Retina (tissue), 1 donor: ENCODE results near the gene MYOF.
"Not testable (repeated sequence)": the region's sequence is repeated elsewhere in the genome, so short reads cannot be mapped to it uniquely, and the experiment has no call there.

Source experiments
- DNase-seq: peaks from one replicate; pipeline ENCODE4 v3.0.0-alpha.2; 2016

Gene MYOF

DNA sequence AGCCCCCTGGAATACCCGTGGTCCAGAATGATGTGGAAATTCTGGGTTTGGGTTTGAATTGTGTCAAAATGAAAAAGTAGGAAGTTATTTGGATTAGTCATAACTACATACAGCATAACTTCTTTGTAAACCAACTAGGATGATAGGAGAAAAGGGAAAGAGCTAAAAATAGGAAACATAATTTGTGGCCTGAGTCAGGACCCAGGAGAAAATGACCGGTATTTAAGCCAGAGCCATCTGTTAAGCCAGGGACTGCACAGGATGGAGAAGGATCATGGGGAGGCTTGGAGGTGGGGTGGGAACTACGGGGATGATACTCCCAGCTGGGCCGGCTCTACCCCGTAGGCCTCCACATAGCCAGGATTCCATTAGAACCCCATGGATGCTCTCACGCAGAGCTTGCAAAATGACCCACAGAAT is 98.6 kb downstream of the MYOF start:
- no peak for DNase-seq

DNA sequence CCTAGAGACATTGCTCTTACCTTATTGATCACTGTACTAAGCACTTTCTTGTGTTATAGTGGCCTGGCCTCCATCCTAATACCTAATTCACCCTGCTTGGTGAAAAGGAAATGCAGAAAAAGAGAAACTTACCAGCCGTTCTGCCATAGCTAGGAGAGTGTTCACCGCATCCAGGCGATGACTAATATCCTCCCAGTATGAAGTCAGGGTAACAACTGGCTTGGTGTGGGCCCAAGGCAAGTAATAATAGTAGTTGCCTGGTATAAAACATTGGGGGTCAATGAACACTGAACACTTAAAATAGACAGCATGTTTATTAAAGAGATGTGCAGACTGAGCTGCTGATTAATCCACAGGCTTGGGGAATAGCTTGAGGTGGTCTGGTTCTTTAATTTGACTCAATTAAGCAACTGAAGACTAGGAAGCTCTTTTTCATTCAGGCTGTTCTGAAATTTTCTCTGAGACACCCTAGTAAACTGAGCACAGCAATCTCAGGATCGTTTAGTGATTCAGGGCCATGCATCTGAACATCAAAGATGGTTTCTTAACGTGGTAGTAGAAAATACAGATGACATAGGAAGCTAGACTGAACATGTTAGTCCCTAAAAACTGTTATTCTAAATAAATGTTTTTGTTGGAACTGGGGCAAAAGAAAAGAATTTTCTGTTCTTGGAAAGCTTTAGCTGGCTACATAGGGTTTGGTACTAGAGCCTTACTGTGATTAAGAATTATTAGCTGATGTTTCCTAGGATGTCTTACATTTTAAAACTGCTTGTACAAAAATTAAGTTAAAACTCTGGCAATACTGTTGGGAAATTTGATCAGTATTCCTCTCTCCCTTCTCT is 102.2 kb downstream of the MYOF start:
- no peak for DNase-seq

DNA sequence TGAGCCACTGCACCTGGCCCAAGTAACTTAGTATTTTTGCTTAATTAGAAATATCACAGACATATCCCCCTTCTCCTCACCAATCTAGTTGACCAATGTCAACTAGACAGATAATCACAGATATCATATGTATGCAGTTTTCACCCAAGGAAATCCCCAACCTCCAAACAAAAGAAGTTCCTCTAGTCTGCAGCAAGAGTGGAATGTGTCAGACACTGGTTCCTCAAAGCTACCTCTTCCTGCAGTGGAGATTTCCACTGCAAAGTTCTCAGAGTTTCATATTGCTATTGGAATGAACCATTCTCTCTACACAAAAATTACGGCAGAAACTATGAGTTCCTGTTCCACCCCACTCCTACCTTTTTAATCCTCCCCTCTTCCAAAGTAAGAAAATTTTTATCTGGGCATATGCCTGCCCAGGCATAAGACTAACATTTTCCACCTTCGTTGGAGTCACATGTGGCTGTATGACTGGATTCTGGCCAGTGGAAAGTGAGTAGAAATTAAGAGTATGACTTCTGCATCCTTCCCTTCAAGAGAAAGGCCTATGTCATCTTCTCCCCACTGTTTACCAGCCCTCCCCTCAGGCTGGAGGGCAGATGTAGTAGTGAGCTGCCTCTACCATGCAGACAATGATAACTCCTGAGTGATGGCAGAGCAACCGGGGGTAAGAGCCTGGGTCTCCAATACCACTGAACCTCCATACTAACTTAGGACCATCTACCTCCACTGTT is 103.0 kb downstream of the MYOF start:
- no peak for DNase-seq

DNA sequence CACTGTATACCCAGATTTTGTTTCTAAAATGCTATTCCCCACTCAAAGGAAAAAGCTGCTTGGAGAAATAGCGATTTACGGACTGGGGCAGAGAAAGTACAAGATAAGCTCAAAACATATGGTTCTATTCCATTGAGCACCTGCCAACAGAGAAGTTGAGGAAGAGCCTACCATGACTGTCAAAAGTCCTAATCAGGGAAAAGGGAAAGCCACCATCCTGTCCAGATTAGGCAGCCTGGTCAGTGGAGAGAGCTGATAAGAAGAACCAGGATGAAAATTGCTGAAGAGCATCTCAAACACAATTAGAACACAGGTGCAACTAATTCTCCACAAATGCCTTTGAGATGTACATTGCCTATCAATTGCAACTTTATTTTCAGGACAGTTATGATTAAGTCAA is 104.1 kb downstream of the MYOF start:
- no peak for DNase-seq

DNA sequence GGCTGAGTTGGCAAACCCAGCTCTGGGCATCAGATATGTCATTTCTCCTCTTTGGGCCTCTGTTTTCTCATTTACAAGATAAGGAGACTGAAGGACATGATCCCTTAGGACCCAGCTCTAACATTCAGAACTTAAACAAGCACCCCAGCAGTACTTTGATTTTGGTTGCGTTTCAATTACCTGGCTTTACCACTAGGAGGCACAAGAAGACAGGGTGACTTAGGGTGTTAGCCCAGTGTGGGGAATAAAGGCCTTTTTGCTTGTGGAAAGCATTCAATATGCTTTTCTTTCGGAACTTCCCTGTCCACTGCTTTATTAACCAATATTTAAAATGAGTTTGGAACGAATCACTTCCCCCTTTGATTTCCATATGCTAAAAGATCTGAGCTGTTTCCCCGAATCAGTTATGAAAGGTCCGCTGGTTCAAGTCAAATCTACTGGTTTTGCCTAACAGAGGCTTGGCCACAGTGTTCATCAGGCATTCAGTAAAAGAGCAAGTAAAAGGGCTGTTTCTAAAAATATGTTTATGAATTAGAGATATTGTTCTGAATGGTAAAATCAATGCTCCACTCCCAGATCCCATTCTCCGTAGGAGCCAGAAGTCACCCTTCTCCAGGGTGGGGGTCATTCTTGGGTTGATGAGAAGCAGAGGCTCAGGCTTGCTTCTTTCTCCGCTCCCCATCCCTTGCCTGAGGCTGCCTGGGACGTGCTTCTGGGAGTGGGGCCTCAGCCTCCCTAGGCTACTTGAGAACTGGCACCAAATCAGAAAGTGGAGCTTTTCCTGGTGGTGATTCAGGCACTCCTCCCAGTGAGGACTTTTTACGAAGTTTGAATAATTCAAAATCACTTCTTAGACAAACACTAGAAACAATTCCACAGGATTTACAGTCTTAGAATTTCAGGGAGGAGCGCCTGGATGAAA is 105.5 kb downstream of the MYOF start:
- DNase-seq, result peak; percentile 82

DNA sequence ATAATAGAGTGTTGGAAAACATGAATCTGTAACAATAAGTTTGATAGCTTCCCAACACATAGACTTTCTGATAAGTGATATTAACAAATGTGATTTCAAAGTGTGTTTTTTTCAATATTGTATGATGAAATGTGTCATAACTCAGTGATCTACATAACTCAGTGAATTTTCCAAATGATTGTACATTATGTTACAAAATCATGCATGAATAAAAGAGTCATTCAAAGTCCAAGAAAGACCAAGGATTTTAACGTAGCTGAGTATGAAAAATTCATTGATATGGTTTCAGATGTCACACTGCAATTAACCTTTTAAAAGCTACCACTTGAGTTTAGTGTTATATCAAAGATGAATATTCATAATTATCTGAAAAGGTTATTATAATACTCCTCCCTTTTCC is 111.2 kb downstream of the MYOF start:
- DNase-seq, result no peak

DNA sequence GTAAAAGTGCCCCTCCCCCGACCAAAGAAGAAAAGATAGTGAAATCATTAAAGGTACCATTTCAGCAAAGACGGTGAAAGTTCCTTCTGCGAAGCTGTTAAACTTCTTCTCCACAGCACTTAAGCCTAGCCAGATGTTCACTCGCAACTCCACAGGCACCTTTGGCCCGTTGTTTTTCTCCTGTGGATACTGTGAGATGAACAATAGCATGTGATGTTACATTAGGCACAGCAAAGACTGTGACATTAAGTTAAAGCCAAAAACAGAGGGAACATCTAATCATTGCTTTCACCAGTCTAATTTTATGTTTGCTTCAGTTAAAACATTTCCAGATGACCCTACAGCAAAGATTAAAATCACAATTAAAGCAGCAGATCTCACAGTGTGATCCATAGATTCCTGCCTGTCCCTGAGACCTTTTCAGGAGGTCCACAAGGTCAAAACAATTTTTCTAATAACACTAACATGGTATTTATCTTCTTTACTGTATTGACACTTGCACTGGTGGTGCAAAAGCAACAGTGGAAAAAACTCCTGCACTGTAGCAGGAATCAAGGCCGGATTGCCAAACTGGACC is 112.5 kb downstream of the MYOF start:
- DNase-seq, result no peak

DNA sequence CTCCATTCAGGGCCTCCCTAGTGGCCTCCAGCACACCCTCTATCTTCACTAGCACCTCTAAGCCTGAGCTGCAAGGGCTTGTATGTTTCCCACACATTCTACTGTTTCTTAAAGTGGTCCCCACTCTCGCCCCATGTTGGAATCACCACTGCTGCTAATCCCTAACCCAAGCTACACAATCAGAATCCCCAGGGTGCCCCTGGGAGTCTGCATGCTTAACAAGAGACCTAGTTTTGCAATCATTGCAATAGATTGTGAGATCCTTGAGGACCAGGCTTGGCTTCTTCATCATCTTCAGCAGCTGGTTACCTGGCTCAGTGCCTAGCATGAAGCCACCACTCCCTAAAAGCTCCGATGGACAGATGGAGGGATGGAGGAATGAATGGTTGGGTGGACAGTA is 113.9 kb downstream of the MYOF start:
- no peak for DNase-seq

DNA sequence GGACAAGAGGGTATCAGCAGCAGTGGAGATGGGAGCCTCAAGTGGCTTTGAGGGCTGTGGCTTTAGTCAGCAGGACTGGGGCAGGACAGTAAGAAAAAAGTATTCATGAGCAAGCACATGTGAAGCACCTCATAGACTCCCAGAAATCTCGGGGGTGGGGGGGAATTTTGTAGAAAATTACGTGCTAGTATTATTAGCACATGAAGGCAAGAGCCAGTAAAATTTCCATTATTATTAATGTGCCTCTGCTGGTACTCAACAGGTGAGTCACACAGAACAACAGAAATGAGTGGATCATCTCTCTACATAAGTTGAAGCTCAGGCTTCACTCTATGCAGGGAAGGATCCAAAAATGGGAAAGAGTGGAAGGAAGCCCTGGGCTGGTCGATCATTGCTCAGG is 114.5 kb downstream of the MYOF start:
- no peak for DNase-seq

DNA sequence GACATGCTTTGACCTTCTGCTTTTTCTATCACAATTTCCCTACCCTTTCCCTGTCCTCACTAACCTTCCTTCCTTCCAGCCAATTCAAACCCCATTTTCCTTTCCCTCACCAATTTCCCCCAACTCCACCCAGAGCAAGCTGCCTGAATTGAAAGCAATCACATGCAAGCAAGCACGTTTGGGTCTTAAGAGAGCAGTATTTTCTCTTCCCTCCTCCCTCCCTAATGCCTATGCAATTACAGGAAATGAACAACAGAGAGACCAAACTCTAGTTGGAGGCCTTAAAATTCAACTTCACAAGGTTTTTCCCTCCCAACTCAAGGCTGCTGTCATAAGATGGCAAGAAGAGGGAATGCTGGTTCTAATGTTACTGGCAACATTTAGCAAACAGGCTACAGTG is 117.2 kb downstream of the MYOF start:
- no peak for DNase-seq

DNA sequence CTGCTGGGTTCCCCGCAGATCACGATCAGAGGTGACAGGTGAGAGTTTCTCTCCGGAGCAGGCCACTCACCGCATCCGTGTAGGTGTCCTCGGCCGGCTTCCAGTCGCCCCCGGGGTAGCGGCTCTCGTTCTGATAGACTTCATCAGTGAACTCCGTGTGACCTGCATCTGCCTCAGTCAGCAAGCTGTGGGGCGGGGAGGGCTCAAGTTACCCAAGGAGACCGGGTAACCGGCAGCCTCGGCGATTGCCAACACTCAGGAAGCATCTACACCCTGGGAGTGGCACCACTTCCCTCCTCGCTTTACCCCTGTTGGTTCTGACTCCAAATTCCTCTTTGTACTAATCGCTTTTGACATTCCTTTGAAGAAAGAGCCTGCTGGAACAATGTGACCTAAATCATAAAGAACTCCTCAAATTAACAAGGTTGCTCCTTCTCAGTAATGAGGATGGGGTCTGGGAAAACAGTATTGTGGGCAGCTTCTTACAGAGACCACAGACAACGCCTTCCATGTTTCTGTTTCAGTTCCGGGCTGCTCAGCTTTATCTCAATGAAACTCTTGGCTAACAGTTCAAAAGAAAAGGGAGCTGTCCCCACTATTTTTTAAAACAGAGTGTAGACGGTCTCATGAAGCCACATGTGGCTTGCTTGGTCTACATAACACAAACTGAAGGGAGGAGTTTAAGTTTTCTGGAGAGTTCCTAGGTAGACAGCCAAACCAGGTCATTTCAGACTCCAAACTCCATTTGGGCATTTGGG is 118.1 kb downstream of the MYOF start:
- DNase-seq, result peak; percentile 75

DNA sequence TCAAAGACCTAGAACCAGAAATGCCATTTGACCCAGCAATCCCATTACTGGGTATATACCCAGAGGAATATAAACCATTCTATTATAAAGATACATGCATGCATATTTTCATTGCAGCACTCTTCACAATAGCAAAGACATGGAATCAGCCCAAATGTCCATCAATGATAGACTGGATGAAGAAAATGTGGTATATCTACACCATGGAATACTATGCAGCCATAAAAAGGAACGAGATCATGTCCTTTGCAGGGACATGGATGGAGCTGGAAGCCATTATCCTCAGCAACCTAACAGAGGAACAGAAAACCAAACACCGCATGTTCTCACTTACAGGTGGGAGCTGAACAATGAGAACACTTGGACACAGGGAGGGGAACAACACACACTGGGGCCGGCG is 123.7 kb downstream of the MYOF start:
- not testable (repeated sequence) for DNase-seq

DNA sequence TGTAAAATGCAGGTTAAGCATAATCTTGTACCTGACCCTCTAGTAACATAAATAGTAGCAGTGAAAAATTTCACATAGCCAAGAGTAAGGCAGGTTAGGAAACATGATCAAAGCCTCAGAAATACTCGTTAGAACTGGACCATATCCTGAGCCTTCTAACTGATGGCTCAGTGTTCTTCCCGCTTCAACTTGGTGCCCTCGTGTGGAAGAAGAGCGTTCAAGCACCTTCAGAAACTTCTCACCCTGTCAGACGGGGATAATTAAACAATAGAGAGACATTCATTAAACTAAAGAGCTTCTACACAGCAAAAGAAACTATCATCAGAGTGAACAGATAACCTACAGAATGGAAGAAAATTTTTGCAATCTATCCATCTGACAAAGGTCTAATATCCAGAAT is 124.5 kb downstream of the MYOF start:
- peak; percentile 36 for DNase-seq

DNA sequence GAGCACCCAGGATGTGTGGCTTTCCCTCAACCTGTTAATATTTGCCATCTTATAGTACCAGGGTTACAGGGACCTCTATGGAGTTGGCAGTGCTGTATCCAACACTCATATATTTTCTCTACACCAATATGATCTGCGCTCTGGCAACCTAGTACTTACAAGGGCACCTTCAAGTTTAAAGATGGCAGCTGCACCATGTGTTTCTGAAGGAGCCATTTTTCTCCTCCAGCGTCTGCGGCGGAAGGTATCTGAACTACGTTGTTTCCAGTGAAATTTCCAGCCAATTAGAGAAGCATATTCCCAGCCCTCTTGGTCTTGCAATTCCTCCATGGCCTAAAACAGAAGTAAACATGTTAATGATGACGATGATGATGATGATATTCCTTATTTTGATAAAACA is 125.6 kb downstream of the MYOF start:
- no peak for DNase-seq

DNA sequence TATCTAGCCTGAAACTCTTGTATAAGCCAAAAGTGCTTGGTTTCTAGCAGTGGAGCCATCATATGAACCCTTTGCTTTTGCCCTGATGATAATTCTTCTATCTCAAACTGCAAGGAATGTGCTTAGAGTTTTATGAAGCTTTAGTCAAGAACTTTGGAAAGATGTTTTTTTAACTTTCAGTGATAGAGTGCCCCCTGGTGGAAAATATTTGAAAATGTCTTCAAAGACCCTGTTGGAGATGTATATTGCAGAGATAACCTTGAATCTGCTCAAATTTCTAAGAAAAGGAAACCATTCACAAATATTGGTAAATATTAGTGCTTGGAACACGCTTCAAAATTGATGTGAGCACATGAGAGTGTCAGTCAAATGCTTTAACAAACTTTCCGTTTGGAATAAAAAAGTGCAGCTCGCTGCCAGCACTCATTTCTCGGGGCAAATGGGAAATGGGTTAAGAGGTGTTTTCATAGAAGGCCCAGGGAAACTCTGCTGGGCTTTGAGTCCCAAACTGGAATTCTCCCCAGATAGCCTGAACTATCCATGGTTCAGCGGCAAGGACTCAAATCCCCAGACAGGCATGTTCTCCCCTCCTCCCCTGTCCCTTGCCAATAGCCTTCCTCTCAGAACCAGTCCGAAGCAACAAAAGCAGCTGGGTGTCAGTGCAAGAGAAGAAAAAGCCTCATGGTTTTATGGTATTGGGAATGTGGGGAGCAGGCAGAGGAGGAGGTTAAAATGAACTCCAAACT is 129.3 kb downstream of the MYOF start:
- peak; percentile 57 for DNase-seq

DNA sequence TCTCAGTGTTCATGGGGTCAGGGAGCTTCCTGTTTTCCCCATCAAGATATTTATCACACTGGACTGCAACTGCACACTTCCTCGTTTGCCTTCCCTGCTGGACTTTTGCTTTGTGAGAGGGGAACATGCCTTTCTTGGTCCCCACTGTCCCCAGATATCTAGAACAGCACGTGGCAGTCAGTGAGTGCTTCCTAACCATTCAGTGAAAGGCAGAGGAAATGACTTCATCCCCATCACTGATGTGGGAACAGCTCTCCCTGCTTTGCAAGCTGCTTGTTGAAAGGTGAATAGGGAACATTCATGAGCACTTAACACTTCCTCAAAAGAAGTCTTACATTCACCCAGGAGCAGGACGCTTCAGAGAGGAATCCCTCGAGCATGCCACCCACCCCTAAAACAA is 135.4 kb downstream of the MYOF start:
- DNase-seq, result no peak

DNA sequence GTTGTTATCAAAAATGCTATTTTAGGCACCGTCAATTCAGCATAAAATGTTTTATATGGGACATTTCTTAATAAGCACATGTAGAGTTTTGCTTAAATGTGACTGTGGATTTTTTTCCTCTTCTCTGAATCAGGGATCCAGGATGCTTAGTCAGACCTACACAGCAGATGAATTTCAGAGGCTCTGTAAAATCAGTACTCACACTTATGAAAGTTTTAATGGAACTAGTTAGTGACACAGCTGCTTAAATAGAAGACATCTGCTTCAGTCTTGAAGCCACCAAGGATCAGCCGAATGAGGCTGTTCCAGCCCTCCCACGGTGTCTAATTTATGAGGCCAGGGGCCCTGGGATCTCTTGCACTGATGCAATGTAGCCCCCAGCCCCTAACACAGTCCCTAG is 136.0 kb downstream of the MYOF start:
- DNase-seq, result no peak

DNA sequence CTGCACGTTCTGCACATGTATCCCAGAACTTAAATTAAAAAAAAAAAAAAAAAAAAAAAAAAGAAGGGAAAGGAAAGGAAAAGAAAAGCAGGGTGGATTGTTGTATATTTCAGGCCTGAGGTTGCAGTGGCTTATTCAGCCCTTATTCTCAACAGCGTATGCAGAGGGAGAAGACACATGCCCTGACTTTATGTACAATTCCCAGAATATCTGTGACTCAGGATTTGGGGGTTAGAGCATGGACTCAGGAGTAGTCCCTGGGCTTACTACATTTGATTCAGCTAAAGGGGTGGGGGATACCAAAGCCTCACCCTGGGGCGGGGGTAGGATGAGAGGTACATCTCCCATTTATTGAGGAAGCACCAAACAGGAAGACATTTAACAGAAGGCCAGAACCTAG is 137.4 kb downstream of the MYOF start:
- DNase-seq, result no peak

DNA sequence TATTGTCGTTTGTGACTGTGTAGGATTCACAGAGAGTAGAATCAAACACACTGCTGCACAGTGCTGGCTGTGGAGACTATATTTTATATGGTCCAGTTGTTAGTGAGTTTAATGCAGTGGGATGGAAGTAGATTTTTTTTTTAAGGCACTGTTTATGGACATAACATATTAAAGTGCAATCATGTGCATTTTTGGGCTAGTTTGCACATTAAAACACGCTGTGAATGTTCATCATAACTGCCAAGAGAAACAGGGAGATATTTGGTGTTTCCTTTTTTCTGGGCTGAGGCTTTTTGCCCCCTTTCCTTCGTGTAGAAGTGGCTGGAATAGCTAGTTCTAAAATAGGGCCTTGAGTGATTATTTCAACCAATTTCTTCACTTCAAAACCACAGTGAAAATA is 139.2 kb downstream of the MYOF start:
- DNase-seq, result no peak

DNA sequence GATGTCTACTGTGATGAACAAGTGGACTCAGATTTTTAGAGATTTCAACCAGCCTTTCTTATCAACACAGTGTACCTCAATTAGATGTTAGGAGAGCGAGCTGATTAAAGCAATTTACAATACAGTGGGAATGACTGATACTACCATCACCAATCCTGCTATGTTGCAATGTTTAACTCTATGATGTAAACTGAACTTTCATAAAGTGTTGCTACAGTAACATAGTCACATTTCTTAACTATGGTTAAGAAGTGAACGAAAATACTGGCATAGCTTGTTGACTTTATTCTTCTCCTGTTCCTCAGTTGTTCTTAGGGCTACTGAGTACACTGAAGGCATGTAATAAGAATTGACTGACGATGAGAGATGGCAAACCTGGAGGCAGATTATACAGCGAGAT is 139.8 kb downstream of the MYOF start:
- no peak for DNase-seq

DNA sequence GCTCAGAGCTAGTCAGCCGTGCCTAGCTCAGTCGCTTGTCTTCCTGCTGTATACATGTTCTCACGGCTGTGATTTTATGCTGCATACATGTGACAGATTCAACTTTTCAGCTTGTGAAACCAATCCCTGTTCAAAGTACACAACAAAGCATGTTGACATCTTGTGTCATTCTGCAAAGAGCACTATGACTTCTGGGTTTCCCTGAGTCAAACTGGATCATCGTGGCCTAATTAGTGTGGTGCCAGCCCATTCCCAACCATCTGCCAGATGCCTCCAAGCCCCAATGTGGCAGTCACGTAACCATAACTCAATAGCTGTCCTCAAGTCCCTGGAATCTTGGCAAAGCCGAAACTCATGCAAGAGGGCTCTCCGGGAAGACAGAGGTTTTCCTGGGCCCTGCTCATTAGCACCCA is 144.8 kb downstream of the MYOF start:
- no peak for DNase-seq
